Epidermal melanocyte (primary cell): ENCODE measurements around the gene SURF6.
A peak's percentile ranks its signal among the peaks of the same experiment; 100 is the strongest.
"Not testable (repeated sequence)": the region's sequence is repeated elsewhere in the genome, so short reads cannot be mapped to it uniquely, and the experiment has no call there.

Experiments
- DNase-seq: peaks from one replicate; pipeline ENCODE4 v3.0.0; 2011; ENCODE audit warnings: low spot score; ENCODE audit not compliant: insufficient read length

Gene SURF6

DNA sequence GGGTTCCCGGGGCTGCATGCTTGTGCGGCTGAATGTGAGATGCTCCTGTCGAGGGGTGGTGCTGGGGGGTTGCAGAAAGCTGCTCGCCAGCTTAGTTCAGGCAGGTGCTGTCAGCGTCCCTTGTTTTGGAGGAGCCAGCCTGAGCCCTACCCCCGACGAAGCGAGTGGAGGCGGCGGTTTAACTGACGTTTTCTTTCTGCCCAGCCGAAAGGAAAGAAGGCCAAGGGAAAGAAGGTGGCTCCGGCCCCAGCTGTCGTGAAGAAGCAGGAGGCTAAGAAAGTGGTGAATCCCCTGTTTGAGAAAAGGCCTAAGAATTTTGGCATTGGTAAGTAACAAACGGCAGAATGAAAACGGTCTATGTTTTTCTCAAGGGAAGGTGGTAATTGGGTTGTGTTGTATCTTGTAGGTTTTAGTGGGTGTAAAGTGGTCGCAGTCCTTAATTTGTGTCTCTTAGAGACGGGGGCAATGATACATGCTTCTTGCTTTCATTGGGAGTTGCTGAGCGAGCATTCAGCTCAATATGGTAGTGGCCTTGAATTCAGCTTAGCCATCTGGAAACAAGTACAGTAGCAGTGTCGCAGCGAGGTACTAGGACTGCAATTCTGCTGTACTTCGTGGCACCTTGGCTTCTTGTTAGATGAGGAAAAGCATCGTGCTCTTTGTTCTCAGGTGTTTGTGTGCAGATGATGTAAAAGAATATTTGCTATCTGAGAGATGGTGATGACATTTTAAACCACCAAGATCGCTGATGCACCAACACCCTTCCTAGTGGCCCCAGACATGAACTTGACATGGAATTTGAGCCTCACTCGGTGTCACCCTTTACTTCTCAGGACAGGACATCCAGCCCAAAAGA, 13.0 kb upstream of the SURF6 start:
- no peak for DNase-seq

DNA sequence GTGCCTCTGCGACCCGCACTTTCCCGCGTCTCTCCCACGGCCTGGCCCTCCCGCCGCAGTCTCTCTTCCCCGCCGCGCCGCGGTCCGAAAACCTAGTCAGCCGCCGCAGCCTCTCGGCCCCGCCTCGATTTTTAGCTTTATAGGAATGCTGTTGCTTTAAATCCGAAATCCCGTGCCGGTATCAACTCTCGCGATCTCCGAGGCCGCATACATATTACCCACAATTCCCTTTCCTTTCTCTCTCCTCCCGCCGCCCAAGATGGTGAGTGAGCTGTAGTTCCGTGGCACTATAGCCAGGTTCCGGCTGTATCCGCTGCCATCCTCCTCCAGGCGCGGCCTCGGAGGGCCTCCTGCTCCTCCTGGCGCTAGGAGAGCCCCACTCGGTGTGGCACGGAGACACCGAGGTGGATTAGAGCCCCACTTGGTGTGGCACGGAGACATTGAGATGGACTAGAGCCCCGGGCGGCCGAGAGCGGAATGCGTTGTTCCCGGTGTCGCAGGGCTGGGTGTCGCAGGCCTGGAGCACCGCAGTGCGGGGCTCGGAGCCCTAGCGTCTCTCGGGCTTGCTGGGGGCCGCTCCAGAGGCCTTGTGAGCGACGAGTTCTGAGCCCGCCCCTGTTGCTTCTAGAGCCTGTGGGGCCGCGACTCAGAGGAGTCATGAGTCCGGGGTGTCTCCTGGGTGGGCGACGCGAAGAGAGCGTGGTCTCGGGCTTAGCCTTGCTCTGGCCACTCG, 12.2 kb upstream of the SURF6 start, which contains the start of the genes MED22 and RPL7A:
Gene MED22, minus strand, starts transcription at position 147 of the 733 bp plus-strand sequence. CDS start 1,469 bp downstream, outside the sequence.
Gene RPL7A, plus strand, starts transcription at position 234 of the 733 bp plus-strand sequence. Its CDS starts 26 bp downstream, at position 260.
- peak; percentile 98 for DNase-seq

DNA sequence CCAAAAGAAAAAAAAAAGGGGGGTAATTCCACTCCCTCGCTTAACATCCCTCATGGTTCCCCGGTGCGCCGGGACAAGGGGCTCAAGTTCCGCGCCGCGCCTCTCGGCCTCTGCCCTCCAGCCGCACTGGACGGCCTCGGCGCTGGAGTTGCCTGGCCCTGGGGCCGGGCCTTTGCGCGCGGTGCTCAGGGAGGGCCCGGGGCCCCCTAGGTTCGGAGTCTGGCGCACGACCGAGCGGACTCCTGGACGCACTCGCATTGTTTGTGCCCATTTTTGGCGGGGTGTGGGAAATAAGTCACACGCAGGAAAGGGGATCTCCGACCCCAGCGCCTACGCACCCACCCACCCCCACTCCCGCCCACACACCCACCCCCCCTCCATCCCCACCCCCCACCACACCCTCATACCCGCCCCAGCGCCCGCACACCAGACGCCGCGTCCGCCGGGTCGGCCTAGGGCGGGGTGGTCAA, 11.6 kb upstream of the SURF6 start:
- no peak for DNase-seq

DNA sequence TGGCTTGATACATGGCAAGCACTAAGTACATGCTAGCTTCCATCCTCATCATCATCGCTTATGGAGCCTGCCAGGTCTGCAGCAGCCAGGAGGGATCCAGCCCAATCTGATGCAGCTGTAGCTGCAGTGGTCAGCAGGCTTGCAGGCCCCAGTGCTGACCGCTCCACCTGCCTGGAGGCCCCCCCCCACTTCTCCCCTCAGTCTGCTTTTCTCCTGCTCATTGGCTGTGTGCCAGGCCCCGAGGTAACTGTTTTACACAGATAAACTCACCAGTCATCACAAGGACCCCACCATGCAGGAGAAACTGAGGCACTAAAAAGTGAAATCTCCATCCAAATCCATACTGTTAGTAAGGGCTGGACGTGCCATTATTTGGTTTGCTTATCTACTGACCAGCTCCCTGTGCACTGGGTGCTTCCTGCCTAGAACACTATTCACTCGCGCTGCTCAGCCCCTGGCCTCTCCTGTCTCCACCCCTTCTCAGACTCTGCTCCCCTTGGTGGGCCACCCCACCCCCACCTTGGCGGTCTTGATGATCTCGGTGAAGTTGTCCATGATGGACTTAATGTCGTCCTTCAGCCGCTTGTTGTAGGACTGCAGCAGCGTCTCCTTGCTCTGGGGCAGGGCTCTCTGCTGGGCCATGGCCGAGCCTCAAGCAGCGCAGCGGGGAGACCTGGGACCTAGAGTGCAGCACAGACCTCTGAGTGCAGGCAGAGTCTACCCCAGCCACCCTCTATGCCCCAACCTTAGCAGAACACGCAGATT, 10.2 kb upstream of the SURF6 start:
- no peak for DNase-seq

DNA sequence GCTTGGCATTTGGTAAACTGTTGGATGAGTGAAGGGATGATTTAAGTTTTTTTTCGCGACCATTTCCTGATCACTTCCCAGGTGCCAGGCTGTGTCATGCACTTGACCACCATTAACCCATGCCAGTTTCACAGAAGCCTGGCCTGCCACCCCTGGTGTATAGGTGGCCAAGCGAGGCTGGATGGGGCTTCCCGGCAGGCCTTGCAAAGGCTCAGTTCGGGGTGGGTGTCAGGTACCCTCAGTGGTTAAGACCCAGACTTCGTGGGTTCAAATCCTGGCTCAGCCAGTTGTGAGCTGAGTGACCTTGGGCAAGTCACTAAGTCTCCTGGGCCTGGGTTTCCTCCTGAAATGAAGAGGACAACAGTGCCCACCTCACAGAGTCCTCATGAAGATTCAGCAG, 9.6 kb upstream of the SURF6 start:
- no peak for DNase-seq

DNA sequence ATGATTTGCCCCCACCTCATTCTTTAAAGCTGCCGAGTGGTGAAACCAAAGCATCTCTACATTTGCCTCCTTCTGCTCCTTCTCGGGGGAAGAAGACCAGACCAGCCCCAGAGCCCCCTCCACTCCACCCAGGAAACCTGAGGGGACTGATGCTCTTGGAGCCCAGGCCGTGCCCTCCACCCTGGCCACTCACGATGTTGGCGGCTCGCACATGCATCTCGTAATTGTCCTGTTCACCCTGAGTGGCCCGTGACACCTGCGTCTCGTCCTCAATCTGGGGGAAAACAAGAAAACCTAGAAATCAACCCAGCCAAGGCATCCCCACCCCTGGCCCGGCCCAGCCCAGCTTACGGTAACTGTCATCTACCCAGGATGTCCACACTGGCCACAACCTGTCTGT, 9.0 kb upstream of the SURF6 start:
- no peak for DNase-seq

DNA sequence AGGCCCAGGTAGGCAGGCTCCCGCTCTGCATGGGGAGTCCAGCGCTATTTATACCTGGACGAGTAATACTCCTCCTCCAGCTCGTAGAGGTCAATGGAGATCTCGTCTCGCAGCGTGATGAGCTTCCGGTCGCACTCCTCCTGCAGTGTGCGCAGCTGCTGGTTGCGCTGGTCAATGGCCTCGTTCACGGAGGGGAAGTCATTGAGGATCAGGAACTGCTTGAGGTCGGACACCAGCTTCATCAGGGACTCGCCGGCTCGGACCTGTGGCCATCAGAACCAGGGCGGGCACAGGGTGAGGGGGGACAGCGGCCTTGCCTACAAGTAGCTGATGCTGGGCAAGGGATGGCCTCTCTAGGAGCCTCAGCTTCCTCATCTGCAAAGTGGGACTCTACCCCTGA, 8.1 kb upstream of the SURF6 start:
- no peak for DNase-seq

DNA sequence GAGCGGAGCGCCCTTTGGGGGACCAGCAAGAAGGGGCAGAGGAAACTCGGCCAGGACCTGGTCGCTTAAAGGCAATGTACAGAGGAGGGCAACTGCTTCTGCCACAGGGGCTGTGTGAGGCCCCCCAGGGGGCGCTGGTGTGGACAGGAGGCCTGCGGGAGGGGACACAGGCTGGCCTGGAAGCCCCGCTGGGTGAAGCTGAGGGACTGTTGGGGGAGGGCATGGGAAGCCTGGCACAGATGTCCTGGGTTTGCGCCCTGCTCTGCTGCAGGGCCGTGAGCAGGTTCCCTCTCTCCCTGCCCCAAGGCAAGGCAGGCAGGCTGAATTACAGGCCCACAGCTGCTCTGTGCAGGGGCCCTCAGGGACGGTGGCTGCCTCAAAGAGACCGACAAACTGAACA, 6.6 kb upstream of the SURF6 start:
- no peak for DNase-seq

DNA sequence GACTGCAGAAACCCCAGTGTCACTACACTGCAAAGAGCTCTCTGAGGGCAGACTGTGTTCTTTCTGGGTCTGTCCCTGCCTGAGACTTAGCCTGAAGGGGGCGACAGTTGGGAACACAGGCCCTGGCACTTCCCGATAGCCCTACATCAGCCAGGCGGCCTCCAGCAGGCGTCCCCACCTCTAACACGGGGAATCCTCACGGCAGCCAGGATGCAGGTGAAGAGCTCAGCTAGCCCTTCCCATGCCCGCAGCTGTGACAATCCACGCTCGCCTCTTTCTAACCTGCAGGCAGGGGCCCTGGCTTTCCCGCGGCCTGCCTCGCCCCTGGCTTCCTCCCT, 6.0 kb upstream of the SURF6 start:
- DNase-seq = no peak

DNA sequence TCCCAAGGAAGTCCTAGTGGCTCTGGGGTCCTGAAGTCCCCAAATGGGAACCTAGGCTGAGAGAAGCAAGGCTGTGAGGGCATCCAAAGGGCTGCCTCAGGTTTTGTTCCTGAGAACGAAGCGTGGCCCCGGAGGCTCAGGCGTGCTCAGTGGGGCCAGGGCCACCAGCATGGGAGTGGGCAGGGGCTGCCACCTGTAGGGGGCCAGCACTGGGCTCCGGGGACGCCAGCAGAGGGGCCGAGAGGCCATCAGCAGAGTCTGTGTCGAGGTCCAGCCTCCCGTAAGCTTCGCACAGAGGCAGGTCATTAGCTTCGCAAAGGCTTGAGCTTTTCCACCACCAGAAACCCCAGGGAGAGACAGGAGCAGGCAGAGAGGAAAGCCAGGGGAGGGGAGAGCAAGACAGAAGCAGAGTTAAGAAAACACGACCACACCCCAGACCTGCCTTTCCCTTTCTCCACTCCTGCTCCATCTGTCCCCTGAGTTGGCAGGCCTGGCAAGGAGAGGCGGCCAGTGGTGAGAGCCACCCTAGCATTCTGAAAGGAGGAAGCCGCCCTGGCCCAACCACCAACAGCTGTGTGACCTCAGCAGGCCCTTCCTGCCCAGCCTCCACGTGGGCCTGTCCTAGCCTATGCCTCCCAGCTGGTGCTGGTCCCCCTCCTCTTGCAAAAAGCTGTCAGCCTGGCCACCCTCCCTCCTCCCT, 5.5 kb upstream of the SURF6 start:
- no peak for DNase-seq

DNA sequence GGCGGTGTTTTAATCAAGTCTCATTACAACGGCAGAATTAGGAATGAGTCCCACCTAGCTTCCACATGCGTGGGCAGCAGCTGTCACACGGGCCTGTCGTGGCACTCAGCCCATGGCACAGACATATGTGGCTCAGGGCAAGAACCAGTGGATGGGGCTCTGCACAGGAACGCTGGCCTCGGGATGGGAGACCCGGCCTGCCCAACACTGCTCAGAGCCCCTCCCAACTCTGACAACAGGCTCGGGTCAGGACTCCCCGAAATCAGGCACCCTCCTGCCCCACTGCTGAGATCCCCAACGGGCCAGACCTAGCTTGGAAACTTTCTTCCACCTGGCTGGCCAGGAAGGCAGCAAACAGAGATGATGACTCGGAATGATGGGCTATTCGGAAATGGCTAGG, 4.9 kb upstream of the SURF6 start:
- no peak for DNase-seq

DNA sequence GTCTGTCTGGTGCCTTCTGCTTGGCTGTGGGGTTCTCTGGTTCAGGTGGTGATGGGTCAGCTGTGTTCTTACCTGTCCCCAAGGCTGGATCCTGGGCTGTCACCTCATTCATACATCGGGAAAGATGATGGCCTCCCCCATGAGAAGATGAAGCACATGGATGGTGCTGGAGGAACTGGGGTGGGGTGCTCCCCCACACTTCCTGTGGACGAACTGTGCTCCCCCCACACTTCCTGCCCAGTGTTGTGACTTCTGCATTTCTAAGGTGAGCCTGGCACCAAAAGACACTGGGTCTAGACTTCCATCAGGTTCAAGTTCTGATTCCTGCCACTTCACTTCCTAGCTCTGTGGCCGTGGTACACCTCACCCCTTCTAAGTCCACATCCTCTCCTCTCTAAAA, 4.3 kb upstream of the SURF6 start:
- DNase-seq = no peak

DNA sequence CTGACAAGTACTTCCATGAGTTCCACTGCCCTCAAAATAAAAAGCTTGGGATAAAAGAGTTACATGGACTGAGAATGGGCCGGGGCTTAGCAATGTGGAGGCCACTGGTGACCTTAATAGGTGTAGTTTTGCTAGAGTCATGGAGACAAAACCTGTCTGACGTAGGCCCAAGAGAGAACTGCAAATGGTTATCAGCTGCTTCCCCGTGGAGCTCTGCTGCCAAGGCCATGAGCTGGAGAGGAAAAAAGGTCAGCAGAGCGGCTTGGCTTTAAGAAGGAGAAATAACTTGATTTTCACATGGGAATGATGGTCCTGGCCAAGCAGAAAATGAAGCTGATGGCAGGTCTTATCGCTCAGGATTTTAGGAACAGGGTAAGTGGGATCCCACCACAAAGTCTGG, 3.7 kb upstream of the SURF6 start:
- DNase-seq = no peak

DNA sequence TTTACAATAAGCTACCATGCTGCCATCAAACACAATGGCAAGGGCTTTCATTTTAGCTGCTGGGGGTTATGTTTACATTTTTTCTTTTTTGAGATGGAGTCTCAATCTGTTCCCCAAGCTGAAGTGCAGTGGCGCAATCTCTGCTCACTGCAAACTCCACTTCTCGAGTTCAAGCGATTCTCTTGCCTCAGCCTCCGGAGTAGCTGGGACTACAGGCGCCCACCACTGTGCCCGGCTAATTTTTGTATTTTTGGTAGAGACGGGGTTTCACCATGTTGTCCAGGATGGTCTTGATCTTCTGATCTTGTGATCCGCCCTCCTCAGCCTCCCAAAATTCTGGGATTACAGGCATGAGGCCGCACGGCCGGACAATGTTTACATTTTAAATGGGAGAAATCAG, 1.1 kb downstream of the SURF6 start:
- DNase-seq = not testable (repeated sequence)

DNA sequence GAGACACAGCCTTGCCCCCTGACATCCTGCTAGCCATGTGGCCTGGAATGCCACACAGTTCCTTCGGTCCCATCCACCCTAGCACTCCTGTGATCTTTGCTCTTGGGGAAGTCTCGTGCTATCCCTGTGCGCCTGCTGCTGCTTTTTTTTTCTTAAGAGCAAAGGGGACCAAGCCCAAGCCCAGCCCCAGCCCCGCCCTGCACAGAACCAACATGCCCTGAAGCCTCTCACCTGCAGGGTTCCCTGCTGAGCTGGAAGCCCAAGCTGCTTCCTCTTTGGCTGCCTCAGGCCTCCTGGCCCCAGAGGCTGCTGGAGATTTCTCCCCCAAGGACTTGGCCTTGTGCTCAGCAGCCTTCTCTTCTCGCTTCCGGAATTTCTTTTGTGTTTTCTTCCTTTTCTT, 1.8 kb downstream of the SURF6 start:
- no peak for DNase-seq

DNA sequence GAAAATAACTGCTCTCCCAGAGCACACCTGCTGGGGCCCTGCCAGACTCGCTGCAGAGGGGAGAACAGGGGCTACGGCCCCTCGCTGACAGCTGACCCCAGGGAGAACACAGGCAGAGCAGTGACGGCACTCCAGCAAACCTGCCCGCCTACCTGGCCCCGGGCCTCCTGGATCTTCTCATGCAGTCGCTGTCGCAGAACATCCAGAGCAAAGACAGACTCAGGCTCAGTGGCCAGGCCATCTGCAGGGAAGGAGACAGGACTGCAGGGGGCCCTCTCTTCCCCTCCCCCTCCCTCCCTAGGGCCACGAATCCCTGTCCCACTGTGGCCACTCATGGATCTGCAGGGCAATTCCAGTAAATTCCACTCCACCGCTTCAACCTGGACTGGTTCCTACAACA, 2.4 kb downstream of the SURF6 start:
- no peak for DNase-seq

DNA sequence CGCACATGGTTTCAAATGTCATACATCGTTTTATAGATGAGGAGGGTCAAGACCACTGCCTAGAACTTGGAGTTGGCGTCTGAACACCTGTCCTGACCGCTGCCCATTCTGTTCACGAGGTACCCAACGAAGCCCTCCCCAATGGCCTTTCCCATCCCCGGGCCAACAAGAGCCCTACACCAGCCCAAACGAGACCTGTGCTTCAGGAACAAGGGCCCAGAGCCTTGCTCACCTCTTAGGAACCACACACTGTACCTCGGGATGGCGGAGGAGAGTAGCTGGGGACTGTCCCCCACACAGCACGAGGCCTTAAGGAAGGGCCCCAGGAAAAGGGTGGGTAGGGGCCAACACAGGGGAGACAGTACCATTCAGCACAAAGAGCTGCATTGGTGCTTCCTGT, 3.0 kb downstream of the SURF6 start:
- DNase-seq = no peak

DNA sequence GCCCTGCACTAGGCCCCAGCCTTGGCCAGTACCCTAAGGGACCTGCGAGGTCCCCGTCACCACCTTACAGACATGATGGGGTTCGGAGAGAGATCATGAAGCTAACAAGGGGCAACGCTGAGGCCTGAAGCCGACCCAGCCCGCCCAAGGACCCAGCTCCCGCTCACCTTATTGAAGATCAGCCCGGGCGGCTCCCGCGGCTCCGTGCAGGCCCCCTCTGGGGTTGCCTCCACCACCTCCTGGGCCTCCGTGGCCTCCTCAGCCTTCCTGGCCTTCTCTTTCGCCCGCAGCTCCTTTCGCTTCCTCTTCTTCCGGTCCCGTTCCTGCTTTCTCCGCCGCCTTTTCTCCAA, 3.6 kb downstream of the SURF6 start:
- DNase-seq = no peak

DNA sequence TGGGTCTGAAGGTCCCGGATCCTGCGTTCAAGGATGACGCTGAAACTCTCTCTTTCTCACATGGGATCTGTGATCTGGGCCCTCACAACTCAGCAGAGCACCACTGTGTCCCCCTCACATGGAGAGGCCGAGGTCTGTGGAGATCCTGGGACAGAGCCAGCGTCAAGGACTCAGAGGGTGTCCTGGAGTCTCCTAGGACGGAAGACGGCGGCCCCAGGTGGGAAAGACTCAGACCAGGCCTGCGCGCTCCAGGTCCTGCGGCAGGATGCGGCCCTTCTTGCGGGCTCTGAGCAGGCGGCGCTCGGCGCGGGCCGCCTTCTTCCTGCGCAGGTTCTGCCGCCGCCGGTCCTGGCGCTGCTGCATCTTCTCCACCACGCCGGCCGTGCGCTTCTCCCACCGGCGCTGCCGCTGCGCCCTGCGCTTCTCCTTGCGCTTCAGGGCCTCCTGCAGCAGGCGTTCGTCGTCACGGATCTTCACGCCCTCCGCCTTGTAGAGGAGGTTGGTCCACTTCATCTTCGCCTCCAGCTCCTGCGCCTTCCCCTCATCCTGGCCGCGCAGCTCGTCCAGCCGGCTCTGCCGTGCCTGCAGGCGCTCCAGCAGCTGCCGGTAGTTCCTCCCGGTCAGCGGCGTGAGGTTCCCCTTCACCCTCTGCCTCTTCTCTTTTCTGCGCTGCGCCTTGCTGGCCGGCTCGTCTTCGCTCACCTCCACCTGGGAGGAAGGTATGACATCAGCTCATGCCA, 4.2 kb downstream of the SURF6 start:
- no peak for DNase-seq

DNA sequence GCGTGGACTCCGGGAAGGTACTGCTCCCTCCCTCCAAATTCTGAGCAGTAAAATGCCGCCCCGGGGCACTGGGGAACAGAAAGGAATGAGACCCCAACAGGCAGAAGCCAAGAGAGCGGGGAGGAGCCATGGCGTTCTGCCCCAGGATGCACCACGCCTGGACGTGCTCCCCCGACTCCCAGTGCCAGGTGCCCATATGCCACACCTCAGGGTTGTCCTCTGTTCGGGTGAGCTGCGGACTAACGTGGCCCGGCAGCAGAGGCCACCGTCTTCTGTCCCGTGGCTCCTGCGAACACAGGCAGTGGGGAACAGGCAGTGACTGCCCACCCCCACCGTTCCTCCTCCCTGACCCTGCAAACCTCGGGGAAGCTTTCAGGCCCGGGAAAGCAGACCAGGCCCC, 4.8 kb downstream of the SURF6 start:
- no peak for DNase-seq
